AG04450 (cell line): ENCODE measurements around the gene LCNL1. TPM values are rescaled to one million over a fixed set of nuclear protein-coding genes. Genes with fewer than 3 reads are reported as not detected.

ENCODE experiments used
- CTCF ChIA-PET: fragments of 300-600, 350-600 bp; formaldehyde crosslinking; extraction: SDS; loops from one replicate; lab custom pipeline; 2022; ENCODE audit warnings: antibody characterized with exemption, inconsistent platforms; lab: Charles Lee
- POLR2A ChIA-PET: fragments of 350-600 bp; formaldehyde crosslinking; extraction: SDS; loops from one replicate; lab custom pipeline; 2021; ENCODE audit warnings: antibody characterized with exemption, inconsistent platforms; lab: Yijun Ruan, JAX
- DNase-seq: peaks from one replicate; pipeline ENCODE4 v3.0.0-alpha.2; 2011; ENCODE audit warnings: low read depth, low spot score
- H3K27ac ChIP-seq: one replicate; pipeline ENCODE4 v1.5.1; 2012; ENCODE audit warnings: low read depth, low read length, control low read depth
- H3K27me3 ChIP-seq: one replicate; pipeline ENCODE4 v1.6.0; 2012; ENCODE audit warnings: low read length; ENCODE audit not compliant: control insufficient read depth, insufficient read depth
- H3K4me3 ChIP-seq: 2 replicates; pipeline ENCODE4 v1.5.1; 2011; ENCODE audit warnings: mild to moderate bottlenecking, low read depth, low read length, control low read depth
- H3K9me3 ChIP-seq: 2 replicates; pipeline ENCODE4 v1.5.1; 2012; ENCODE audit warnings: low read length; ENCODE audit not compliant: control insufficient read depth, insufficient read depth
- polyA plus RNA-seq: library from polyadenylated mRNA; depleted of rRNA; stranded (reverse); fragments of >200 nt; gene quantifications from 2 replicates; pipeline ENCODE4 v1.2.3, GENCODE V29; 2011
- TF ChIP-seq, protein P1 (sequence below): IDR thresholded peaks from 2 replicates; pipeline ENCODE4 v1.5.1; 2011; ENCODE audit warnings: low read depth, low read length, control low read depth, inconsistent platforms

The LCNL1 gene
- polyA plus RNA-seq, 1 experiment = 1.5 TPM

- Histone ChIP-seq H3K9me3 (no peaks in the 10 kb centered on the region; the same call in 1 of the 2 replicates), H3K27ac (no peak overlapping the region), H3K27me3 (peaks cover 21% of the 10 kb centered on the region), H3K4me3 (no peak overlapping the region)
- CTCF ChIA-PET = interaction anchor here (1.2 kb wide), 1 partner anchor 12 kb away, joined by 4 read pairs; no protein-coding TSS in a partner anchor
- POLR2A ChIA-PET = interaction anchor here (1.2 kb wide), 1 partner anchor 17 kb away, joined by 3 read pairs; the partner anchor contains the start of gene PTGDS
- TF ChIP-seq, protein P1, sequence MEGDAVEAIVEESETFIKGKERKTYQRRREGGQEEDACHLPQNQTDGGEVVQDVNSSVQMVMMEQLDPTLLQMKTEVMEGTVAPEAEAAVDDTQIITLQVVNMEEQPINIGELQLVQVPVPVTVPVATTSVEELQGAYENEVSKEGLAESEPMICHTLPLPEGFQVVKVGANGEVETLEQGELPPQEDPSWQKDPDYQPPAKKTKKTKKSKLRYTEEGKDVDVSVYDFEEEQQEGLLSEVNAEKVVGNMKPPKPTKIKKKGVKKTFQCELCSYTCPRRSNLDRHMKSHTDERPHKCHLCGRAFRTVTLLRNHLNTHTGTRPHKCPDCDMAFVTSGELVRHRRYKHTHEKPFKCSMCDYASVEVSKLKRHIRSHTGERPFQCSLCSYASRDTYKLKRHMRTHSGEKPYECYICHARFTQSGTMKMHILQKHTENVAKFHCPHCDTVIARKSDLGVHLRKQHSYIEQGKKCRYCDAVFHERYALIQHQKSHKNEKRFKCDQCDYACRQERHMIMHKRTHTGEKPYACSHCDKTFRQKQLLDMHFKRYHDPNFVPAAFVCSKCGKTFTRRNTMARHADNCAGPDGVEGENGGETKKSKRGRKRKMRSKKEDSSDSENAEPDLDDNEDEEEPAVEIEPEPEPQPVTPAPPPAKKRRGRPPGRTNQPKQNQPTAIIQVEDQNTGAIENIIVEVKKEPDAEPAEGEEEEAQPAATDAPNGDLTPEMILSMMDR = no peak
- no peak for DNase-seq
Observed at GRCh38 chr9:136960212-136960937, 22.4 kb upstream of the LCNL1 start.

- no peaks in the 10 kb centered on the region; the same call in 1 of the 2 replicates for H3K9me3 ChIP-seq
- no peak overlapping the region for H3K4me3 ChIP-seq
- TF ChIP-seq, protein P1 = no peak
- ChIA-PET CTCF (no interaction called here), POLR2A (no interaction called here)
- H3K27ac ChIP-seq = no peak overlapping the region
- DNase-seq = no peak
- peaks cover 22% of the 10 kb centered on the region for H3K27me3 ChIP-seq
Observed at GRCh38 chr9:136960938-136961275, 21.9 kb upstream of the LCNL1 start.

DNA sequence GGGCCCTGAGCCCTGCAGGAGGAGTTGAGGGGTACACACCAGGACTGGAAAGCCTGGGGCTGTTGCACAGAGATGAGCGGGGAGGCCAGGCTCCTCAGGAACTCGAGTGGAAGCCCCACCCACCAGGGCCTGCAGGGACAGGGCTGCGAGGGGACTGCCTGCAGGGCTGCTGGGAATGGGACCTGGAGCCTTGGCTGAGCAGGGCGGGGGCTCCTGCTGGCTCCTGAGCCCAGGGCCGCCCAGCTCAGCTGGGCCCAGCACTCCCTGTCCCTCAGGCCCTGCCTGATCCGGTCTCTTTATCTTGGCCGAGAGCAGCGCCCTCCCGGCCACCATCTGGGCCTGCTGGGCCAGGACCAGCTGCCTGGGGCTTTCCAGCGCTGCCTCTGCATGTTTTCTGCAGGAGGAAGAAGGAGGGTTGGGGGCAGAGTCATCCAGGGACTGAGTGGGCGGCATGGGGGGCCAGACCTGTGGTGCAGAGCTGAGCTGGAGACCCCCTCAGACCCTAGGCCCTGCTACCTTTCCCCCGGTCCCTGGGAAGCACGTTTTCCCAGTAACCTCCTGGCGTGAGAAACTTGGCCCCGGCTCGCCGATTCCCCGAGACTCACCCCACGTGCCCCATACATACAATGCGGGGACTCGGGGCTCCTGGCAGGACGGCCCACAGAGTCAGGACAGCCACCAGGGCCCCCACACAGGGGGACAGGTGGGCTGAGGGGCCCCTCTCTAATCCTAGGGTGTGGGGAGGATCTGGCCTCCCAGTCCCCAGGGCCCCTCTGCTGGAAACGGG, 21.3 kb upstream of the LCNL1 start:
- peaks cover 24% of the 10 kb centered on the region for H3K27me3 ChIP-seq
- no peaks in the 10 kb centered on the region; the same call in 1 of the 2 replicates for H3K9me3 ChIP-seq
- TF ChIP-seq, protein P1 = no peak
- H3K4me3 ChIP-seq = no peak overlapping the region
- CTCF ChIA-PET = interaction anchor here (1.4 kb wide), 1 partner anchor 13 kb away, joined by 3 read pairs; no protein-coding TSS in a partner anchor
- POLR2A ChIA-PET = no interaction called here
- H3K27ac ChIP-seq = no peak overlapping the region
- DNase-seq = no peak

- POLR2A ChIA-PET = no interaction called here
- CTCF ChIA-PET = interaction anchor here (1.4 kb wide), 1 partner anchor 14 kb away, joined by 3 read pairs; no protein-coding TSS in a partner anchor
- H3K27ac ChIP-seq = no peak overlapping the region
- peaks cover 22% of the 10 kb centered on the region for H3K27me3 ChIP-seq
- TF ChIP-seq, protein P1 = no peak
- H3K4me3 ChIP-seq = no peak overlapping the region
- H3K9me3 ChIP-seq = no peaks in the 10 kb centered on the region; the same call in 1 of the 2 replicates
- no peak for DNase-seq
Observed at GRCh38 chr9:136962163-136962562, 20.6 kb upstream of the LCNL1 start.
